ENCODE results near the gene DOCK7. TPM values are rescaled to one million over a fixed set of nuclear protein-coding genes. Genes with fewer than 3 reads are reported as not detected.

The DOCK7 gene
- total RNA-seq, 2 donors from 2014 or later = 11.3 to 16.0 TPM

DNA sequence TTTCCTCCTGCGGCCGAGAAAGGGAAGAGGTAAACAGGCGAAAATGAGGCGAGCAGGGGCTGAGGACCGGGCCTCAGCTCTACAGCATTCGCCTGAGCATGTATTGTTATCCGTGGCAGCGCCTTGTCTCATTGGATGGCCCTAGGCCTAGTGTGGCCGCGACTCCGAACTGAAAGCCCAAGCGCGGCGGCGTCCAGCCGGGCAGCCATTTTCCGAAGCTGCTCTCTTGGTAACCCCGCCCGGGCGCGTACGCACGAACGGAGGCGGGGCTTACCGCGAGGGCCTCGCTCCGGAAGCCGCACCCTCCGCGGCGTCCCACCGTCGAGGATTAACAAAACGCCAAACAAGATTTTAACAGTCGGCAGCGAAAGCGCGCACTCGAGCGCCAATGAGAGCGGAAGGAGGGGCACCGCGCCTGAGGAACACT lies 252.1 kb downstream of the DOCK7 start:
- ATAC-seq (peak; percentile 89 to 92), DNase-seq (peak; percentile 97)
- intact Hi-C loops (cut with DNase I) = no loop called here

DNA sequence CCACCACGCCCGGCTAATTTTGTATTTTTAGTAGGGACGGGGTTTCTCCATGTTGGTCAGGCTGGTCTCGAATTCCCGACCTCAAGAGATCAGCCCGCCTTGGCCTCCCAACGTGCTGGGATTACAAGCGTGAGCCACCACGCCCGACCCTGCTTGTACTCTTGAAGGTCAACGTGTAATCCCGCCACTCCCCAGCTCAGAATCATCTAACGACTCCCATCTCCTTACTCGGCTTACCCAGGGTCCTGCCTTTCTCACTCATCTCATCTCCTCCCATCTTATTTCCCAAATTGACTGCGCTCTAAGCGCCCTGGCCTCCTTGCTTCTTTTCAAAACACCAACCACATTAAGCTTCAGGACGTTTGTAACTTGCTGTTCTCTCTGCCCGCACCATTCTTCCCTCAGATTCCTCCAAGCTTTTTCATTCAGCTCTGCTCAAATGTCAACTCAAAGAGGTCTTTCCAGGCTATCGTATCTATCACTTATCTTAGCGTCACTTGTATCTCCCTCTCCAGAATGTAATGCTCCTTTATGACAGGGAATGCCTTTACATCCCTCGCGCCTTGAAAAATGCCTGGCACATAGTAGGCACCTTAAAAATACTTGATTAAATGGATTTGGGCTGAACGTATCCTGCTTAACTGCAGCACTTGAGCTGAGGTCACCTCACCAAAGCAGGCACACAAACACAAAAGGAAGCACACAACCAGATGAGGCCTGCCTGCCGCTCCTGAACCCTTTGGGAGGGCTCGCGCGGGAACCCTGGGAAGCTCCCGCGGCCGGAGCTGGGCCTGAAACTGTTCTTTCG lies 252.8 kb downstream of the DOCK7 start:
- peak; percentile 7 to 37 for ATAC-seq
- peak; percentile 35 for DNase-seq
- intact Hi-C loops (cut with DNase I) = no loop called here

GRCh38 chr1:62434618-62435001 lies 253.6 kb downstream of the DOCK7 start:
- ATAC-seq (no peak), DNase-seq (no peak)
- intact Hi-C loops (cut with DNase I) = no loop called here

DNA sequence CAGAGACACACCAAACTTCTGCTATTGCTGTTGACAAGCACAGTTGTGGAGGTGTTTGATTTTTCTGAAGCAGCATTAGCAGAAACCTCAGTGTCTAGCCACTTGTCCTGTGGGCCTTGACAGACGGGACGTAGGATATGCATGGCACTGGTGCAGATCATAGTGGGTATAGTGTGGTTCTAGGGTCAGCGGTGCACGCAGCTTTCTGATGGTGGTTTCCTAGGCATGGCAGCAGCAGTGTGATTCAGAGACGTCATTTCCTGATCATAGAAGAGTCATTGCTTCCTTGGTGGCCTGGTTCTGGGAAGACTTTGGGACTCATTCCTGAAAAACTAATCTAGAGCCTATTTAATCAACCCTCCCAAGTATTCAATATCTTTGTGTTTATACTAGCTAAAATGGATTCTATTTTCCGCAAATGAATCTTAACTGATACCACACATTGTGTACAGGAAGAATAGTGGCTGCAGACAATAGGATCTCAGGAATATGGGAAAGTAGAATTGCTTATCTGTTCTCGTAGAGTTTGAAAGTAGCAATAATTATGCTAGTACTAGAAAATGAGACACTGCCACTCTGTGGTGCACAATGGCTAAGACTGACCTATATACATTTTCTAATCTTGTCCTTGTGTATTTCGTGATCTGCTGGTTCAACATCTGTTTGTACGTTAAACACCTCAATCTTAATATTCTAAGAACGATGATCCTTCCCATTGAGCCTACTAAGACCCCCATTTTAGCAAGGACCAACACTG lies 254.1 kb downstream of the DOCK7 start:
- intact Hi-C loops (cut with DNase I) = no loop called here
- ATAC-seq = no peak
- DNase-seq = no peak

GRCh38 chr1:62429581-62429980 lies 258.6 kb downstream of the DOCK7 start:
- no peak for DNase-seq
- ATAC-seq = no peak
- intact Hi-C loops (cut with DNase I) = no loop called here

GRCh38 chr1:62428351-62428750 lies 259.8 kb downstream of the DOCK7 start:
- intact Hi-C loops (cut with DNase I) = no loop called here
- DNase-seq (no peak), ATAC-seq (no peak)

GRCh38 chr1:62426794-62427193 lies 261.4 kb downstream of the DOCK7 start:
- intact Hi-C loops (cut with DNase I) = no loop called here
- ATAC-seq = no peak

DNA sequence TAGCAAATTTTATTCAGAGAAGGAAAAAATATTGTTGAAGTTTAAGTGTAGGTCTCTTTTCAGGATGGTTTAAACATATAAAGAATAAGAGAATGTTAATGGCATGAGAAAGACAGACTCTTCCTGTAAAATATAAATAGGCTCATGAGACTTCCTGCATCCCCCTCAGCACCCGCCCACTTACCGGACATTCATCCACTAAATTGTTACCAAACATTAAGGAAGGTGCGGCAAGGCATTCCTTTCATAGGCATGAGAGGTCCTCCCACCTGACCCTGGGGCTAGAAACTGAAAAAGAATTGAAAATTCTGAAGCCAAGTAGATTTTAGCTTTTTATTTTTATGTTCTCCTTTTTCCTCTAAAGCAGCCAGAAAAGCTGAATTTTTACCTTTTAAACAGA lies 261.9 kb downstream of the DOCK7 start:
- no peak for DNase-seq
- intact Hi-C loops (cut with DNase I) = no loop called here
- ATAC-seq = no peak

More at GRCh38 chr1:62426794-62427193, 261.4 kb downstream of the DOCK7 start:
- no peak for DNase-seq

DNA sequence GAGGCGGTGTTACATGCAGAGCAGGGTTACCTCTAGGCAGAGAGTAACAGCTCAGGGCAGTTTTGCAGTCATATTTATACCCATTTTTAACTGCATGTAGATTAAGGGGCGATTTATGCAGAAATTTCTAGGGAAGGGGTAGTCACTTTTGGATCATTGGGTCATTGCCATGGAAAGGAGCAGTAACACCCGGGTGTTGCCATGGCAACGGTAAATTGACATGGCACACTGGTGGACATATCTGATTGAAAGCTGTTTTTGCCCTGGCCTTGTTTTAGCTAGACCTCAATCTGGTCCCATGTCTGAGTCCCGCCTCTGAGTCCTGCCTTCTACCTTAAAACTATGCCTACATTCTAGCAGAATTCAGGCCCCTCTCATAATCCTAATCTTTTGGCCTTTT lies 263.1 kb downstream of the DOCK7 start:
- no peak for ATAC-seq
- intact Hi-C loops (cut with DNase I) = no loop called here
- DNase-seq = no peak

DNA sequence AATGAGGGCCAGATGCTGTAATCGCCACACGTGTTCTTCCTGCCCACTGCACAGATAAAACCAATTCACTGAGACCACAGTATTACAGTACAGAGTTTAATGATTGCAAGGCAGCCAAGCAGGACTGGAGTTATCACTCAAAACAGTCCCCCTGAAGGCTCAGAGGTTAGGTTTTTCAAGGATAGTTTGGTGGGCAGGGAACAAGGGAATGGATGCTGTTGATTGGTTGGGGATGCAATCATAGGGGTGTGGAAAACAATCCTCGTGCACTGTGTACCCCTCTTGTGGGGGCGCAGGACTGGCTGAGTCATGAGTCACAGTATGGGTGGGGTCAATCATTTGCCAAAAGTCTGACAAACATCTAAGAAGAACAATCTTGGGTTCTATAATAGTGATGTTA lies 263.8 kb downstream of the DOCK7 start:
- intact Hi-C loops (cut with DNase I) = no loop called here
- ATAC-seq = no peak

DNA sequence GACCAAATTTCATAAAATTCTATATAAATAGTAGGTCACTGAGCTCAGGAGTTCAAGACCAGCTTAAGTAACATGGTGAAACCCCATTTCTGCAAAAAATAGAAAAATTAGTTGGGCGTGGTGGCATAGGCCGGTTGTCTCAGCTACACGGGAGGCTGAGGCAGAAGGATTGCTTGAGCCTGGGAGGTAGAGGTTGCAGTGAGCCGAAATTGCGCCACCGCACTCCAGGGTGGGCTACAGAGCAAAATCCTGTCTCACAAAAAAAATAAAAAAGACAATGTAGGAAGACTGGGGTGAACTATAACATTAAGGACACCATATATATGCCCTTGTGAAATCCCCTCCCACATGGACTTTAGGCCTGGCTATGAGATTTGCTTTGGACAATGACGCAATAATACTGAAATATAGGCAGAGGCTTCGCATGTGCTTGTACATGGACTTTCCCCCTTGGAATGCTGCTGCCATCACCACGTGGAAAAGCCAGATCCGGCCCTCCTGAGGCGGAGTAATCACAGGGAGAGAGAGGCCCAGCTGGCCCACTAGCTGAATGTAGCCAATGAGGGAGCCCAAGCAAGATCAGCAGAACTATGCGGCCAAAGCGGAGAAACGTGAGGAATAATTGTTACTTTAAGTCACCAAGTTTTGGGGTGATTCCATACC lies 264.5 kb downstream of the DOCK7 start:
- DNase-seq = no peak
- intact Hi-C loops (cut with DNase I) = no loop called here
- ATAC-seq = no peak

More for the DNA sequence above, 263.8 kb downstream of the DOCK7 start:
- no peak for DNase-seq

DNA sequence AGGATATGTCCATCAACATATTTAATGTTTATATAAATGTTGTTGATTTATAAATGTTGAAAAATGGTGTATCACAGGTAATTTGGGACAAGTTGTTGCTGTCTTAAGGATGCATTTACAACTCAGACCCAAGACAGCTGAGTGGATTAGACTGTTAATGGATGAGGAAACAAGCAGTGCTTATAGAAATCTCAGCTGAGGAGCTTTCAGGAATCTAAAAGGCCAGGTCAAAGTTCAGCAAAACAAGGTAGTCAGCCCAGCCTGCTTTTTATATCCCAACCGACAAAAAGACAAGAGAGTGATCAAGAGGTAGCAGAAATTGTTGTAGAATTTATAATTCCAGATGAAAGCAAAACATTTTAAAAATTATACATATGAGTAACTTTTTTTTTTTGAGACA lies 268.0 kb downstream of the DOCK7 start:
- no peak for ATAC-seq
- intact Hi-C loops (cut with DNase I) = no loop called here
- no peak for DNase-seq

DNA sequence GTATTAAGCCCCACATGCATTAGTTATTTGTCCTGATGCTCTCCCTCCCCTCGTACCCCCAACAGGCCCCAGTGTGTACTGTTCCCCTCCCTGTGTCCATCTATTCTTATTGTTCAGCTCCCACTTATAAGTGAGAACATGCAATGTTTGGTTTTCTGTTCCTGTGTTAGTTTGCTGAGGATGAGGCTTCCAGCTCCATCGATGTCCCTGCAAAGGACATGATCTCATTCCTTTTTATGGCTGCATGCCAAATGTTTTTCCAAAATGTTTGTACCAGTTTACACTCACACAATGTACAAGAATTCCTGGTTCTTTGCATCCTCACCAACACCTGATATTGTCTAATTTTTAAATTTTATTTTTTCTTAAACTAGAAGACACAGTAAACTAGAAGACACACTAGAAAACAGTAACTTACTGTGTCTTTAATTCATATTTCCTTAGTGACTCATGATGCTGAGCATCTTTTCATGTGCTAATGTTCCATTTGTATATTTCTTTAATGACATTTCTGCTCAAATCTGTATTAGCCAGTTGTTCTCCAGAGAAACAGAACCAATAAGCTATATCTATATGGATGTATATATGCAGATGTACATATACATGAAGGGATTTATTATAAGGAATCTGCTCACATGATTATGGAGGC lies 270.7 kb downstream of the DOCK7 start:
- intact Hi-C loops (cut with DNase I) = no loop called here
- no peak for DNase-seq
- ATAC-seq = no peak

DNA sequence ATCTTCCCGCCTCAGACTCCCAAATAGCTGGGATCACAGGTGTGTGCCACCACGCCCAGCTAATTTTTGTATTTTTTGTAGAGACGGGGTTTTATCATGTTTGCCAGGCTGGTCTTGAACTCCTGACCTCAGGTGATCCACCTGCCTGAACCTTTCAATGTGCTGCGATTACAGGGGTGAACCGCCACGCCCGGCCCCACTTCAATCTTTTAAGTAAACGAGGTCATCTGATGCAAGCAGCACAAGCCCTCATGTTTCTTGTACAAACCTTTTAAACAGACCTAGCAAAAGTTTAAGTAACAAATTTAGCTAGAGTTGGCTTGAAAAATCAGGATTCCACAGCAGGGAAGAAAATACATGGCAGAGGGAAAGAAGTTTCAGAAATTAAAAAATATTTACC lies 272.5 kb downstream of the DOCK7 start:
- intact Hi-C loops (cut with DNase I) = no loop called here
- ATAC-seq (no peak), DNase-seq (no peak)

- DNase-seq (no peak), ATAC-seq (peak; percentile 36 to 38)
- intact Hi-C loops (cut with DNase I) = loop anchor here in 1 of 2 donors (2.0 kb wide), 1 partner anchor 233 kb away; no protein-coding TSS in a partner anchor
Measured at GRCh38 chr1:62407398-62408009, 280.7 kb downstream of the DOCK7 start.

DNA sequence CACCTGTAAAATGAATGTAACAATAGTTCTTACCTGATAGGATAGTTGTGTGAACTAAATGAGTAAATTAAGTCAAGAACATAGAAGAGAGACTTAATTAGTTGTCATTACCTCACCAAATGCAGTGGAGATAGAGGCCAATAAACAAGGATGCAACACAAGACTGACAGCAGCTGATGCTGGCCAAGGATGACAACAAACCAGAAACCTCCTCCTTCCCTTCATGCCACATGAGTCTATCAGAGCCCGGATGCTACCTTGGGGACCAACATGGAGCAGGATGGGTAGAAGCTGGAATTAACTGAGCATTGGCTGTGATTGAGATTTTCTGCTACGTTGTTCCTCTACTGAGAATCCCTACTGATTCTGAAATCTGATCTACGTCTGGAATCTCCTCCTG lies 281.6 kb downstream of the DOCK7 start:
- no peak for DNase-seq
- intact Hi-C loops (cut with DNase I) = loop anchor here (1.0 to 2.0 kb wide), 2 partner anchors 231 to 232 kb away; no protein-coding TSS in a partner anchor
- no peak for ATAC-seq

GRCh38 chr1:62405247-62405646 lies 282.9 kb downstream of the DOCK7 start:
- DNase-seq (no peak), ATAC-seq (no peak)
- intact Hi-C loops (cut with DNase I) = no loop called here

Measured in left cardiac atrium (tissue), 4 donors.